HepG2 (cell line): ENCODE measurements around the gene PSRC1. TPM values are rescaled to one million over a fixed set of nuclear protein-coding genes. Genes with fewer than 3 reads are reported as not detected.

Experiments used
- AFF4 ChIP-seq: sonication (generic); formaldehyde crosslinking; IDR thresholded peaks from 2 replicates; pipeline ENCODE4 v1.4.0; 2020; ENCODE audit warnings: missing genetic modification reagents
- ARHGAP35 ChIP-seq: sonication (generic); formaldehyde crosslinking; IDR thresholded peaks from 2 replicates; pipeline ENCODE4 v1.9.0; 2022; ENCODE audit warnings: mild to moderate bottlenecking, inconsistent platforms, moderate library complexity, missing genetic modification reagents, borderline replicate concordance
- FIP1L1 ChIP-seq: fragments of 200-400 bp; formaldehyde crosslinking; IDR thresholded peaks from 2 replicates; pipeline ENCODE4 v1.6.1; 2018; ENCODE audit warnings: low read depth, mild to moderate bottlenecking, low read length, moderate library complexity, borderline replicate concordance; ENCODE audit not compliant: insufficient read depth
- HDAC2 ChIP-seq: sonication (generic); formaldehyde crosslinking; IDR thresholded peaks from 2 replicates; pipeline ENCODE4 v1.4.0; 2020; ENCODE audit warnings: missing genetic modification reagents
- HIVEP1 ChIP-seq: sonication (generic); formaldehyde crosslinking; IDR thresholded peaks from 2 replicates; pipeline ENCODE4 v1.4.0; 2020; ENCODE audit warnings: mild to moderate bottlenecking, missing genetic modification reagents
- NFE2L2 ChIP-seq: fragments of 150-350 bp; IDR thresholded peaks from 2 replicates; pipeline ENCODE4 v1.6.1; 2014; ENCODE audit warnings: low read length
- NKX3-1 ChIP-seq: sonication (generic); formaldehyde crosslinking; IDR thresholded peaks from 2 replicates; pipeline ENCODE4 v1.5.0; 2020; ENCODE audit warnings: missing genetic modification reagents
- NR0B2 ChIP-seq: sonication (generic); formaldehyde crosslinking; IDR thresholded peaks from 2 replicates; pipeline ENCODE4 v1.4.0; 2020; ENCODE audit warnings: mild to moderate bottlenecking, missing genetic modification reagents
- PAX8 ChIP-seq: sonication (generic); formaldehyde crosslinking; IDR thresholded peaks from 2 replicates; pipeline ENCODE4 v1.8.0; 2022; ENCODE audit warnings: mild to moderate bottlenecking, missing genetic modification reagents, borderline replicate concordance
- SIN3A ChIP-seq: IDR thresholded peaks from 2 replicates; pipeline ENCODE4 v1.6.1; 2011; ENCODE audit warnings: low read depth, mild to moderate bottlenecking, control low read depth, low read length, borderline replicate concordance
- U2AF1 ChIP-seq: fragments of 200-400 bp; formaldehyde crosslinking; optimal IDR thresholded peaks from 2 replicates; pipeline ENCODE3; 2017; ENCODE audit warnings: mild to moderate bottlenecking, low read depth, low read length
- USF2 ChIP-seq, 2 experiments: sonication (generic) in 1 of 2; formaldehyde crosslinking in 1 of 2; IDR thresholded peaks; 2 replicates each; pipeline versions ENCODE4 v1.5.1 to v1.6.1; 2011 to 2020; ENCODE audit warnings: borderline replicate concordance in 1 of 2, low read depth in 1 of 2, low read length in 1 of 2, mild to moderate bottlenecking in 1 of 2, missing genetic modification reagents in 1 of 2, moderate library complexity in 1 of 2
- ZBTB25 ChIP-seq: IDR thresholded peaks from 2 replicates; pipeline ENCODE4 v1.6.1; 2018; ENCODE audit warnings: missing genetic modification reagents
- ZNF224 ChIP-seq: sonication (generic); formaldehyde crosslinking; IDR thresholded peaks from 2 replicates; pipeline ENCODE4 v1.5.0; 2020; ENCODE audit warnings: mild to moderate bottlenecking, missing genetic modification reagents
- ZNF30 ChIP-seq: sonication (generic); formaldehyde crosslinking; IDR thresholded peaks from 2 replicates; pipeline ENCODE4 v1.5.0; 2020; ENCODE audit warnings: mild to moderate bottlenecking, missing genetic modification reagents
- ZNF326 ChIP-seq: sonication (generic); formaldehyde crosslinking; IDR thresholded peaks from 2 replicates; pipeline ENCODE4 v1.4.0; 2020; ENCODE audit warnings: missing genetic modification reagents, borderline replicate concordance
- ZNF350 ChIP-seq: sonication (generic); formaldehyde crosslinking; IDR thresholded peaks from 2 replicates; pipeline ENCODE4 v1.4.0; 2020; ENCODE audit warnings: mild to moderate bottlenecking, low read depth, missing genetic modification reagents, borderline replicate concordance
- ZNF616 ChIP-seq: sonication (generic); formaldehyde crosslinking; IDR thresholded peaks from 2 replicates; pipeline ENCODE4 v1.5.0; 2020; ENCODE audit warnings: low read depth, mild to moderate bottlenecking, missing genetic modification reagents
- ZNF75D ChIP-seq: sonication (generic); formaldehyde crosslinking; IDR thresholded peaks from 2 replicates; pipeline ENCODE4 v1.8.1; 2023; ENCODE audit warnings: missing genetic modification reagents, mild to moderate bottlenecking, borderline replicate concordance
- ZNF772 ChIP-seq: sonication (generic); formaldehyde crosslinking; IDR thresholded peaks from 2 replicates; pipeline ENCODE4 v1.5.0; 2020; ENCODE audit warnings: mild to moderate bottlenecking, missing genetic modification reagents
- ZNF83 ChIP-seq: sonication (generic); formaldehyde crosslinking; IDR thresholded peaks from 2 replicates; pipeline ENCODE4 v1.4.0; 2020; ENCODE audit warnings: missing genetic modification reagents, mild to moderate bottlenecking, borderline replicate concordance
- ZSCAN25 ChIP-seq: sonication (generic); formaldehyde crosslinking; IDR thresholded peaks from 2 replicates; pipeline ENCODE4 v1.8.0; 2022; ENCODE audit warnings: mild to moderate bottlenecking, missing genetic modification reagents
- polyA plus RNA-seq, 8 experiments: library from polyadenylated mRNA; depleted of rRNA in 3 of 8; stranded (reverse) in 7 of 8; unstranded in 1 of 8; fragments of >200 nt; fragmentation: Illumina TruSeq in 4 of 8; extraction: Trizol in 4 of 8; gene quantifications; 2 replicates each; pipeline versions ENCODE4 v1.2.1 to v1.2.3, GENCODE V29; 2011 to 2016; ENCODE audit warnings: low read depth in 4 of 8, missing spikeins in 1 of 8, mixed read lengths in 1 of 8; ENCODE audit not compliant: insufficient read depth in 1 of 8
- total RNA-seq, 5 experiments: library from RNA; depleted of rRNA; stranded (reverse); fragments of >200 nt; fragmentation: Illumina TruSeq; extraction: Trizol; gene quantifications; 2 replicates each; pipeline ENCODE4 v1.2.3, GENCODE V29; 2016; ENCODE audit warnings: low read depth in 1 of 5

Gene PSRC1
- total and polyA plus RNA-seq, 2 of the 13 experiments (the other 11 are each of a cell fraction or from before 2014, with no cell fraction given): 28.6 to 30.3 TPM

- no peak for TF ChIP-seq PAX8 (CRISPR knock-in tag)
- TF ChIP-seq HDAC2: no peak
- no peak for TF ChIP-seq ZNF83
- TF ChIP-seq HIVEP1 (CRISPR knock-in tag): no peak
- no peak for TF ChIP-seq AFF4 (CRISPR knock-in tag)
- peak; percentile 43; the same call in 1 of the 2 replicates for TF ChIP-seq ZNF350 (CRISPR knock-in tag)
- no peak for TF ChIP-seq ZNF75D
- no peak for TF ChIP-seq ZNF772 (CRISPR knock-in tag)
- TF ChIP-seq U2AF1: no peak
- no peak for TF ChIP-seq FIP1L1
- TF ChIP-seq ZSCAN25 (CRISPR knock-in tag): peak; percentile 6; the same call in 1 of the 2 replicates
- no peak for TF ChIP-seq ARHGAP35 (CRISPR knock-in tag)
- no peak for TF ChIP-seq NR0B2 (CRISPR knock-in tag)
- no peak for TF ChIP-seq ZNF30 (CRISPR knock-in tag)
- no peak for TF ChIP-seq ZNF224 (CRISPR knock-in tag)
- no peak for TF ChIP-seq ZNF616
- TF ChIP-seq SIN3A: no peak
- no peak for TF ChIP-seq ZNF326 (CRISPR knock-in tag)
- no peak for TF ChIP-seq ZBTB25
- no peak for TF ChIP-seq NFE2L2
- no peak for TF ChIP-seq USF2 (IDR thresholded peaks at IDR 0.05; ENCODE audit: low read depth, low read length)
- no peak for TF ChIP-seq USF2 (CRISPR knock-in tag; IDR thresholded peaks at IDR 0.05; ENCODE audit: borderline replicate concordance)
- TF ChIP-seq NKX3-1: no peak
These were observed 16.8 kb upstream of the PSRC1 start (continued) for GRCh38 chr1:109299558-109300343.
